Mesenchymal stem cell (in vitro differentiated cells and primary cell): ENCODE results near the gene TDP2.

Experiments used
- DNase-seq: peaks from one replicate; pipeline ENCODE4 v3.0.0-alpha.2; 2013
- H2AFZ ChIP-seq: one replicate; pipeline ENCODE4 v1.6.1; 2013; ENCODE audit warnings: low read depth, mild to moderate bottlenecking, control low read depth, inconsistent platforms, low read length, moderate library complexity
- H2AK5ac ChIP-seq: 2 replicates; pipeline ENCODE4 v1.6.1; 2013; ENCODE audit warnings: low read length, moderate library complexity, mild to moderate bottlenecking, inconsistent platforms; ENCODE audit not compliant: severe bottlenecking
- H2BK120ac ChIP-seq: one replicate; pipeline ENCODE4 v1.6.1; 2013; ENCODE audit warnings: low read depth, mild to moderate bottlenecking, inconsistent platforms, low read length, moderate library complexity
- H2BK12ac ChIP-seq, 2 experiments: one replicate each; pipeline ENCODE4 v1.6.1; 2013; ENCODE audit warnings: inconsistent platforms in 2 of 2, low read length in 2 of 2, mild to moderate bottlenecking in 2 of 2, moderate library complexity in 2 of 2, control low read depth in 1 of 2
- H2BK15ac ChIP-seq: one replicate; pipeline ENCODE4 v1.6.1; 2013; ENCODE audit warnings: mild to moderate bottlenecking, low read depth, inconsistent platforms; ENCODE audit not compliant: poor library complexity, severe bottlenecking
- H2BK5ac ChIP-seq: 2 replicates; pipeline ENCODE4 v1.6.1; 2013; ENCODE audit warnings: low read depth, mild to moderate bottlenecking, low read length, control low read depth, inconsistent platforms; ENCODE audit not compliant: poor library complexity, severe bottlenecking
- H3K14ac ChIP-seq, 2 experiments: one replicate each; pipeline ENCODE4 v1.6.1; 2013; ENCODE audit warnings: inconsistent platforms in 2 of 2, low read length in 2 of 2, control low read depth in 1 of 2, mild to moderate bottlenecking in 1 of 2, moderate library complexity in 1 of 2
- H3K18ac ChIP-seq, 2 experiments: one replicate each; pipeline ENCODE4 v1.6.1; 2013; ENCODE audit warnings: inconsistent platforms in 2 of 2, low read length in 2 of 2, control low read depth in 1 of 2, low read depth in 1 of 2, mild to moderate bottlenecking in 1 of 2
- H3K23ac ChIP-seq, 2 experiments: one replicate each; pipeline ENCODE4 v1.6.1; 2013; ENCODE audit warnings: inconsistent platforms in 2 of 2, low read length in 2 of 2, mild to moderate bottlenecking in 2 of 2, moderate library complexity in 2 of 2, control low read depth in 1 of 2
- H3K27ac ChIP-seq: 2 replicates; pipeline ENCODE4 v1.5.1; 2013; ENCODE audit warnings: mild to moderate bottlenecking, moderate library complexity, low read length, control low read depth, inconsistent platforms; ENCODE audit not compliant: poor library complexity, severe bottlenecking
- H3K27me3 ChIP-seq, 2 experiments: 2 replicates each; pipeline versions ENCODE4 v1.6.1 to v1.7.0; 2013; ENCODE audit warnings: low read length in 2 of 2, mild to moderate bottlenecking in 2 of 2, moderate library complexity in 2 of 2, control low read depth in 1 of 2, inconsistent platforms in 1 of 2; ENCODE audit not compliant: control insufficient read depth in 1 of 2, insufficient read depth in 1 of 2
- H3K36me3 ChIP-seq, 2 experiments: 2 replicates each; pipeline versions ENCODE4 v1.6.1 to v1.7.0; 2013; ENCODE audit warnings: low read length in 2 of 2, control low read depth in 1 of 2, inconsistent platforms in 1 of 2, low read depth in 1 of 2, mild to moderate bottlenecking in 1 of 2; ENCODE audit not compliant: insufficient read depth in 2 of 2, control insufficient read depth in 1 of 2
- H3K4ac ChIP-seq, 2 experiments: one replicate each; pipeline ENCODE4 v1.6.1; 2013; ENCODE audit warnings: inconsistent platforms in 2 of 2, low read length in 2 of 2, mild to moderate bottlenecking in 2 of 2, moderate library complexity in 2 of 2, control low read depth in 1 of 2, low read depth in 1 of 2
- H3K4me1 ChIP-seq: 2 replicates; pipeline ENCODE4 v1.6.1; 2013; ENCODE audit warnings: low read depth, low read length, control low read depth; ENCODE audit not compliant: control insufficient read depth, insufficient read depth
- H3K4me2 ChIP-seq: 2 replicates; pipeline ENCODE4 v1.6.1; 2013; ENCODE audit warnings: low read length, mild to moderate bottlenecking, inconsistent platforms; ENCODE audit not compliant: poor library complexity, severe bottlenecking
- H3K4me3 ChIP-seq, 2 experiments: 2 replicates each; pipeline versions ENCODE4 v1.5.1 to v1.7.0; 2013; ENCODE audit warnings: low read length in 2 of 2, mild to moderate bottlenecking in 2 of 2, control low read depth in 1 of 2, low read depth in 1 of 2; ENCODE audit not compliant: insufficient read depth in 1 of 2
- H3K79me1 ChIP-seq: replicated peaks from 2 replicates; pipeline ENCODE4 v1.6.1; 2013; ENCODE audit warnings: mild to moderate bottlenecking, control low read depth, low read length, inconsistent platforms; ENCODE audit not compliant: poor library complexity, severe bottlenecking
- H3K9ac ChIP-seq: 2 replicates; pipeline ENCODE4 v1.7.0; 2013; ENCODE audit warnings: mild to moderate bottlenecking, low read length, moderate library complexity
- H3K9me3 ChIP-seq: 2 replicates; pipeline ENCODE4 v1.7.0; 2013; ENCODE audit warnings: mild to moderate bottlenecking, low read length; ENCODE audit not compliant: control insufficient read depth
- H4K8ac ChIP-seq: one replicate; pipeline ENCODE4 v1.6.1; 2013; ENCODE audit warnings: inconsistent platforms, mild to moderate bottlenecking, low read length, moderate library complexity
- H4K91ac ChIP-seq: one replicate; pipeline ENCODE4 v1.6.1; 2013; ENCODE audit warnings: mild to moderate bottlenecking, low read length, inconsistent platforms
- WGBS: methylation state at CpG from one replicate; pipeline ENCODE4 v1.1.7; 2013; ENCODE audit warnings: mixed read lengths; 5-methylcytosine and 5-hydroxymethylcytosine counted together

The TDP2 gene

DNA sequence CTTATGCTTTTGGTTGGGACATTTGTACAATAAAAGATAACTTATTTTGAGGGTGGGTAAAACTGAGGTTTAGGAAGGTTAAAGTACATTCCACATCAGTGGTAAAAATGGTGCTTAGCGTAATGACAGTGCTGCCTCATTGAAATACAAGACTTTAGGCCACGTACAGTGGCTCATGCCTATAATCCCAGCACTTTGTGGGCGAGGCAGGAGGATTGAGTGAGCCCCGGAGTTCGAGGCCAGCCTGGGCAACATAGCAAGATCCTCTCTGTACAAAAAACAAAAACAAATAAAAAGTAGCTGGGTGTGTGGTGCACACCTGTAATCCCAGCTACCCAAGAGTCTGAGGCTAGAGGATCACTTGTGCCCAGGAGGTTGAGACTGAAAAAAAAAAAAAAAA is 18.4 kb downstream of the TDP2 start:
- Histone ChIP-seq H2BK5ac (no peak overlapping the region), H3K9ac (no peak overlapping the region), H3K23ac (no peak overlapping the region), H3K4ac (no peak overlapping the region), H3K4me3 (no peak overlapping the region), H4K91ac (no peak overlapping the region), H2BK12ac (no peak overlapping the region), H3K18ac (no peak overlapping the region), H2AK5ac (no peak overlapping the region), H3K4me1 (peaks cover 9% of the 10 kb centered on the region), H2BK15ac (no peak overlapping the region), H3K27me3 (peaks cover 0 to 4% of the 10 kb centered on the region in 2 experiments), H3K27ac (no peak overlapping the region), H3K79me1 (peaks cover 7% of the 10 kb centered on the region), H3K14ac (no peak overlapping the region), H3K36me3 (peaks cover 4 to 34% of the 10 kb centered on the region in 2 experiments), H2AFZ (no peak overlapping the region), H2BK120ac (no peak overlapping the region), H3K9me3 (no peaks in the 10 kb centered on the region), H4K8ac (no peak overlapping the region), H3K4me2 (no peak overlapping the region)
- WGBS, result 85% methylated on average over 2 of the region's 5 CpGs
- DNase-seq, result no peak

DNA sequence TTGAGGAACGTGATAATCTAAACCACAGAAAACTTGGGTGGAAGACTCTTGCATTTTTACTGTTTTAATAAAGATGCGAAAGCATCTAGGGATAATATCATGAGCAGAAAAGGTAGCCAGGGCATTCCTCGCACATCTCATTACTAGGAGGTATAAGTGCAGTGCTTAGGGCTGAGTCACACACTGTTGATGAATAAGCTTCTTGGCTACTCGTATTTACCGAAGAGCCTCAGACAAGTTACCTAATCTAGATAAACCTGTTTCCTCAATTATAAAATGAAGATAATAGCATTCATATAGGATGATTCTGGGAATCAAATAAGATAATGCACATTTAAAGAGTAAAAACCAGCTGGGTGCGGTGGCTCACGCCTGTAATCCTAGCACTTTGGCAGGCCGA is 19.9 kb downstream of the TDP2 start:
- Histone ChIP-seq H3K79me1 (peaks cover 2% of the 10 kb centered on the region), H4K91ac (no peak overlapping the region), H3K4me2 (no peak overlapping the region), H3K14ac (no peak overlapping the region), H2AFZ (no peak overlapping the region), H2AK5ac (no peak overlapping the region), H3K4me3 (peak overlapping the region in 1 of 2 experiments; percentile 86), H4K8ac (no peak overlapping the region), H3K23ac (no peak overlapping the region), H3K36me3 (peaks cover 0 to 19% of the 10 kb centered on the region in 2 experiments), H3K27me3 (peaks cover 0 to 4% of the 10 kb centered on the region in 2 experiments), H3K4ac (no peak overlapping the region), H3K9me3 (no peaks in the 10 kb centered on the region), H2BK12ac (no peak overlapping the region), H3K4me1 (peaks cover 9% of the 10 kb centered on the region), H3K9ac (no peak overlapping the region), H2BK5ac (no peak overlapping the region), H2BK15ac (no peak overlapping the region), H3K27ac (no peak overlapping the region), H2BK120ac (no peak overlapping the region), H3K18ac (no peak overlapping the region)
- no peak for DNase-seq
- WGBS, result 86% methylated on average over 6 of the region's 8 CpGs

DNA sequence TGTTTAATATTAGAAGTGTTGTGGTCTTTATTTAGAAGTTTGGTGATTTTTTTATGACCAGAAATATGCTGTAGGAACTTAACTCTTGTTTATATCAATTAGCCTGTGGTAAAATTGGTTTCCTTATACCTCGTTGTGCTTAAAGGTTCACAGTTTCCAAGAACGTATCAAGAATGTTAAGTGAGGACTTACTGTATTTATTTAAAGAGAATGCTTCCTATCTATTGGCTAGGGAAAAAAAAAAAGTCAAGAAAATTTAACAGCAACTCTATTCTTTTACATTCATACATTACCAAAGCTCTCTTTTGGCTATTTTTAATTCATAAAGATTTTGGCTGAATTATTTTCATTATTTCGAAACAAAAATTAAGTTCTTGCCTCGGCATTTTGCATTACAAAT is 22.3 kb downstream of the TDP2 start:
- H3K79me1 ChIP-seq, result no peaks in the 10 kb centered on the region
- no peaks in the 10 kb centered on the region for H3K36me3 ChIP-seq
- H3K4me3 ChIP-seq, result no peak overlapping the region
- H3K9me3 ChIP-seq, result no peaks in the 10 kb centered on the region
- no peak overlapping the region for H2BK5ac ChIP-seq
- no peak overlapping the region for H2BK120ac ChIP-seq
- no peak overlapping the region for H2AK5ac ChIP-seq
- H3K27me3 ChIP-seq, result peaks cover 0 to 4% of the 10 kb centered on the region in 2 experiments
- H2BK15ac ChIP-seq, result no peak overlapping the region
- 73% methylated on average over 2 of the region's 4 CpGs for WGBS
- no peak overlapping the region for H3K23ac ChIP-seq
- H3K4me1 ChIP-seq, result peaks cover 9% of the 10 kb centered on the region
- DNase-seq, result no peak
- no peak overlapping the region for H3K18ac ChIP-seq
- H4K91ac ChIP-seq, result no peak overlapping the region
- no peak overlapping the region for H4K8ac ChIP-seq
- H3K9ac ChIP-seq, result no peak overlapping the region
- no peak overlapping the region for H3K4me2 ChIP-seq
- no peak overlapping the region for H3K14ac ChIP-seq
- no peak overlapping the region for H3K27ac ChIP-seq
- no peak overlapping the region for H2BK12ac ChIP-seq
- H2AFZ ChIP-seq, result no peak overlapping the region
- H3K4ac ChIP-seq, result no peak overlapping the region

DNA sequence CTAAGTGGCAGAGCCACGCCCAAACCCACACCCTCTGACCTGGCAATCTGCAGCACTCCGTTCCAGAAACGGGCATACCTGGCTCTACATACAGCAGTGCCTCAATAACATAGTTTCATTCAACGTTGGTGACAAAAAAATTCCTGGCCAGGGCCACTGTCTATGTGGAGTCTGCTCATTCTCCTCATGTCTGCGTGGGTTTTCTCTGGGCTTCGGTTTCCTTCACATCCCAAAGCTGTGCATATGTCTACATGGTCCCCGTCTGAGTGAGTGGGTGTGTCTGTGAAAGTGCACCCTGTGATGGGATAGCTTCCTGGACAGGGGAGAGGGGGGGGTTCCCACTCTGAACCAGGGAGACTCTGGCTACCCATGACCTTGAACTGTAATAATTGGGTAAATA is 22.8 kb downstream of the TDP2 start:
- Histone ChIP-seq H3K27me3 (peaks cover 0 to 4% of the 10 kb centered on the region in 2 experiments), H2BK15ac (no peak overlapping the region), H2BK120ac (no peak overlapping the region), H3K27ac (no peak overlapping the region), H2BK12ac (no peak overlapping the region), H3K9me3 (no peaks in the 10 kb centered on the region), H3K14ac (no peak overlapping the region), H3K36me3 (no peaks in the 10 kb centered on the region), H2BK5ac (no peak overlapping the region), H4K8ac (no peak overlapping the region), H3K79me1 (no peaks in the 10 kb centered on the region), H3K4me2 (no peak overlapping the region), H4K91ac (no peak overlapping the region), H3K4me3 (no peak overlapping the region), H2AFZ (no peak overlapping the region), H2AK5ac (no peak overlapping the region), H3K4me1 (peaks cover 9% of the 10 kb centered on the region), H3K23ac (no peak overlapping the region), H3K18ac (no peak overlapping the region), H3K9ac (no peak overlapping the region), H3K4ac (no peak overlapping the region)
- DNase-seq, result no peak
- 71% methylated on average over 7 of the region's 7 CpGs for WGBS
